HCT116 (cell line): ENCODE data around the gene CCDC197. TPM values are rescaled to one million over a fixed set of nuclear protein-coding genes. Genes with fewer than 3 reads are reported as not detected.

Experiments used
- ATAC-seq: fragments of 200-7000 bp; cut with Tn5 transposase; 2 replicates; pipeline ENCODE4 v1.9.1; 2020; ENCODE audit warnings: mild to moderate bottlenecking, moderate library complexity
- BruUV-seq: library from RNA; stranded (reverse); fragments of 400-500 nt; replicated peaks from 2 replicates; lab custom pipeline; 2021; lab: Mats Ljungman, UMichigan
- CTCF ChIA-PET: fragments of 300-600 bp; sonication (Branson Sonifier 250); formaldehyde crosslinking; loops from one replicate; lab custom pipeline; 2021; ENCODE audit warnings: antibody characterized with exemption; lab: Charles Lee
- POLR2A ChIA-PET: fragments of 300-600, 350-600 bp; sonication (Branson Sonifier 250); formaldehyde crosslinking; loops from one replicate; lab custom pipeline; 2021; ENCODE audit warnings: antibody characterized with exemption; lab: Charles Lee
- RAD21 ChIA-PET, 2 experiments: fragments of 300-600 bp; sonication (Branson Sonifier 250); formaldehyde crosslinking; loops; one replicate each; lab custom pipeline; 2023; ENCODE audit warnings: low total read pairs in 2 of 2; ENCODE audit not compliant: uncharacterized antibody in 2 of 2, unreplicated experiment in 2 of 2, low non-redundant PET in 1 of 2; lab: Charles Lee
- DNase-seq: peaks from one replicate; pipeline ENCODE4 v3.0.0-alpha.2; 2010; ENCODE audit warnings: low read depth, low spot score
- H2AFZ ChIP-seq: fragments of 200-600 bp; shearing (Covaris generic), sonication (generic); 2 replicates; pipeline ENCODE4 v1.6.1; 2017; ENCODE audit warnings: low read depth, mixed run types, mixed read lengths, antibody characterized with exemption, low read length; ENCODE audit not compliant: poor library complexity, severe bottlenecking
- H3K27ac ChIP-seq: 2 replicates; pipeline ENCODE4 v1.5.1; 2012; ENCODE audit warnings: low read depth, low read length
- H3K27me3 ChIP-seq: fragments of 200-600 bp; sonication (generic); 2 replicates; pipeline ENCODE4 v1.6.1; 2016; ENCODE audit warnings: mixed run types, low read length, mixed read lengths; ENCODE audit not compliant: insufficient read depth
- H3K36me3 ChIP-seq, 2 experiments: fragments of 200-500 bp in 1 of 2; fragments of 200-600 bp in 1 of 2; sonication (Bioruptor generic) in 1 of 2; sonication (generic) in 1 of 2; 2 replicates each; pipeline versions ENCODE4 v1.5.1 to v1.6.1; 2014 to 2016; ENCODE audit warnings: low read length in 2 of 2, inconsistent platforms in 1 of 2, mixed read lengths in 1 of 2, mixed run types in 1 of 2; ENCODE audit not compliant: insufficient read depth in 2 of 2, control insufficient read depth in 1 of 2
- H3K4me1 ChIP-seq, 2 experiments: fragments of 200-600 bp in 1 of 2; sonication (generic) in 1 of 2; 2 replicates each; pipeline versions ENCODE4 v1.5.1 to v1.6.1; 2012 to 2017; ENCODE audit warnings: low read length in 2 of 2, inconsistent platforms in 1 of 2, mild to moderate bottlenecking in 1 of 2, mixed read lengths in 1 of 2, mixed run types in 1 of 2, moderate library complexity in 1 of 2; ENCODE audit not compliant: insufficient read depth in 2 of 2, control insufficient read depth in 1 of 2
- H3K4me2 ChIP-seq: fragments of 200-600 bp; sonication (generic); 2 replicates; pipeline ENCODE4 v1.6.1; 2017; ENCODE audit warnings: mixed run types, low read length, mixed read lengths
- H3K4me3 ChIP-seq, 2 experiments: fragments of 200-600 bp in 1 of 2; sonication (generic) in 1 of 2; replicated peaks in 1 of 2; 2 replicates each; pipeline ENCODE4 v1.5.1; 2011 to 2016; ENCODE audit warnings: low read length in 2 of 2, control low read depth in 1 of 2, low read depth in 1 of 2, mild to moderate bottlenecking in 1 of 2, mixed read lengths in 1 of 2, mixed run types in 1 of 2
- H3K79me2 ChIP-seq: fragments of 200-600 bp; sonication (generic); 2 replicates; pipeline ENCODE4 v1.6.1; 2017; ENCODE audit warnings: mild to moderate bottlenecking, mixed run types, low read length, moderate library complexity, mixed read lengths; ENCODE audit not compliant: insufficient read depth
- H3K9ac ChIP-seq: fragments of 200-600 bp; sonication (generic); 2 replicates; pipeline ENCODE4 v1.6.1; 2016; ENCODE audit warnings: low read length, mixed read lengths
- H3K9me2 ChIP-seq: fragments of 200-600 bp; sonication (generic), shearing (Covaris generic); 2 replicates; pipeline ENCODE4 v1.6.1; 2017; ENCODE audit warnings: mixed run types, mild to moderate bottlenecking, moderate library complexity; ENCODE audit not compliant: insufficient read depth
- H3K9me3 ChIP-seq, 2 experiments: fragments of 200-500 bp in 1 of 2; fragments of 200-600 bp in 1 of 2; sonication (Bioruptor generic) in 1 of 2; sonication (generic) in 1 of 2; 2 replicates each; pipeline ENCODE4 v1.6.1; 2014 to 2017; ENCODE audit warnings: low read length in 2 of 2, mixed read lengths in 2 of 2, inconsistent platforms in 1 of 2, low read depth in 1 of 2, mild to moderate bottlenecking in 1 of 2, mixed run types in 1 of 2, moderate library complexity in 1 of 2; ENCODE audit not compliant: control insufficient read depth in 1 of 2, insufficient read depth in 1 of 2
- H4K20me1 ChIP-seq: fragments of 200-600 bp; sonication (generic), shearing (Covaris generic); 2 replicates; pipeline ENCODE4 v1.6.1; 2017; ENCODE audit warnings: mixed run types, mild to moderate bottlenecking, moderate library complexity; ENCODE audit not compliant: insufficient read depth
- CEBPB ChIP-seq: IDR thresholded peaks from 2 replicates; pipeline ENCODE4 v1.6.1; 2012; ENCODE audit warnings: low read depth
- EGR1 ChIP-seq: IDR thresholded peaks from 2 replicates; pipeline ENCODE4 v1.6.1; 2012; ENCODE audit warnings: low read depth
- FOSL1 ChIP-seq: IDR thresholded peaks from 2 replicates; pipeline ENCODE4 v1.6.1; 2012; ENCODE audit warnings: low read depth
- POLR2AphosphoS5 ChIP-seq: IDR thresholded peaks from 2 replicates; pipeline ENCODE4 v1.6.1; 2011; ENCODE audit warnings: mild to moderate bottlenecking, low read depth, low read length, moderate library complexity
- RAD21 ChIP-seq: IDR thresholded peaks from 2 replicates; pipeline ENCODE4 v1.6.1; 2012; ENCODE audit warnings: low read depth, mild to moderate bottlenecking
- SIN3A ChIP-seq: IDR thresholded peaks from 2 replicates; pipeline ENCODE4 v1.6.1; 2012; ENCODE audit warnings: low read depth
- SP1 ChIP-seq: IDR thresholded peaks from 2 replicates; pipeline ENCODE4 v1.6.1; 2012; ENCODE audit warnings: low read depth
- SRF ChIP-seq: IDR thresholded peaks from 2 replicates; pipeline ENCODE4 v1.6.1; 2012; ENCODE audit warnings: low read depth
- TCF7L2 ChIP-seq: IDR thresholded peaks from 2 replicates; pipeline ENCODE4 v1.7.0; 2011; ENCODE audit warnings: borderline replicate concordance, inconsistent platforms; ENCODE audit not compliant: insufficient read depth, insufficient read length; ENCODE audit errors: extremely low read depth
- YY1 ChIP-seq: IDR thresholded peaks from 2 replicates; pipeline ENCODE4 v1.6.1; 2011; ENCODE audit warnings: low read length, low read depth, moderate library complexity, mild to moderate bottlenecking; ENCODE audit not compliant: insufficient replicate concordance; ENCODE audit errors: extremely low read depth
- ZBTB33 ChIP-seq: IDR thresholded peaks from 2 replicates; pipeline ENCODE4 v1.6.1; 2011; ENCODE audit warnings: mild to moderate bottlenecking, low read length, moderate library complexity; ENCODE audit not compliant: insufficient replicate concordance; ENCODE audit errors: extremely low read depth
- ZNF274 ChIP-seq: fragments of 200-500 bp; sonication (Bioruptor generic); IDR thresholded peaks from 2 replicates; pipeline ENCODE4 v1.6.1; 2014; ENCODE audit warnings: mild to moderate bottlenecking, low read depth, low read length, inconsistent platforms
- intact Hi-C: fragments of 100-400 bp; cut with micrococcal nuclease; formaldehyde crosslinking; loops from 2 replicates; pipeline ENCODE4 v1.10.0; 2022
- total RNA-seq: library from RNA; stranded (reverse); gene quantifications from one replicate; pipeline ENCODE4 v1.2.1, GENCODE V29; 2021; ENCODE audit not compliant: unreplicated experiment
- TF ChIP-seq, protein P1 (sequence below): IDR thresholded peaks from 2 replicates; pipeline ENCODE4 v1.6.1; 2012; ENCODE audit warnings: low read depth

CCDC197 gene
- total RNA-seq, 1 experiment from 2014 or later: not detected

GRCh38 chr14:93959239-93960107 is 37.6 kb upstream of the CCDC197 start (continued):
- peak; percentile 67 for TF ChIP-seq YY1

DNA sequence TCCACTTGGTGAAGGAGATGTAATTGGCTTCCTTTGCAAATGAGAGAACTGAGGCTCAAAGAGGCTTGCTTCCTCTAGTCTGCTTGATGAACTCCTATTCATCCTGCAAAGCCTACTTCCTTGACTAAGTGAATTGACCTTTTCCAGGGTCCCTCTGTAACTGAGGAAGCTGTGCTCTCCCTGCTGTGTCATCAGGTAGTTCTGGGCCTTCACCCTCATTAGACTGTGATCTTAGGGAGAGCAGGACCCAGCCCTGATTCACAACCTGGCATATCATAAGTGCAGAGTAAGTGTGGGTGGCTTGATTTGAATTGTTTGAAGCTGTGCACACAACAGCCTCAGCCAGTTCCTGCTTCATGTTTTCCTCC is 37.0 kb upstream of the CCDC197 start:
- H3K4me2 ChIP-seq: peak overlapping the region; percentile 74
- no peaks in the 10 kb centered on the region for H3K9me2 ChIP-seq
- no peaks in the 10 kb centered on the region for H3K9me3 ChIP-seq
- ATAC-seq (peak; percentile 31), DNase-seq (no peak)
- RAD21 ChIA-PET: interaction anchor here (0.7 to 1.6 kb wide), 3 partner anchors 20 kb away, joined by 3 to 5 read pairs (median 4); no protein-coding TSS in a partner anchor
- H3K9ac ChIP-seq: peak overlapping the region; percentile 35
- H3K4me1 ChIP-seq: peaks cover 19 to 76% of the 10 kb centered on the region in 2 experiments
- BruUV-seq: TSS peak; percentile 66
- CTCF ChIA-PET: interaction anchor here (1.0 to 1.2 kb wide), 3 partner anchors 11 to 20 kb away, joined by 4 to 8 read pairs (median 8); no protein-coding TSS in a partner anchor
- H3K79me2 ChIP-seq: no peaks in the 10 kb centered on the region
- no peaks in the 10 kb centered on the region for H4K20me1 ChIP-seq
- POLR2A ChIA-PET: interaction anchor here (0.8 kb wide), 1 partner anchor 8 kb away, joined by 3 read pairs; no protein-coding TSS in a partner anchor
- intact Hi-C loops: no loop called here
- H3K36me3 ChIP-seq: no peaks in the 10 kb centered on the region
- H2AFZ ChIP-seq: peak overlapping the region; percentile 50
- TF ChIP-seq SP1 (no peak), SRF (no peak), ZNF274 (no peak), RAD21 (no peak), POLR2AphosphoS5 (no peak), ZBTB33 (no peak), TCF7L2 (no peak), CEBPB (no peak), EGR1 (no peak), SIN3A (no peak), FOSL1 (no peak)
- TF ChIP-seq, protein P1, sequence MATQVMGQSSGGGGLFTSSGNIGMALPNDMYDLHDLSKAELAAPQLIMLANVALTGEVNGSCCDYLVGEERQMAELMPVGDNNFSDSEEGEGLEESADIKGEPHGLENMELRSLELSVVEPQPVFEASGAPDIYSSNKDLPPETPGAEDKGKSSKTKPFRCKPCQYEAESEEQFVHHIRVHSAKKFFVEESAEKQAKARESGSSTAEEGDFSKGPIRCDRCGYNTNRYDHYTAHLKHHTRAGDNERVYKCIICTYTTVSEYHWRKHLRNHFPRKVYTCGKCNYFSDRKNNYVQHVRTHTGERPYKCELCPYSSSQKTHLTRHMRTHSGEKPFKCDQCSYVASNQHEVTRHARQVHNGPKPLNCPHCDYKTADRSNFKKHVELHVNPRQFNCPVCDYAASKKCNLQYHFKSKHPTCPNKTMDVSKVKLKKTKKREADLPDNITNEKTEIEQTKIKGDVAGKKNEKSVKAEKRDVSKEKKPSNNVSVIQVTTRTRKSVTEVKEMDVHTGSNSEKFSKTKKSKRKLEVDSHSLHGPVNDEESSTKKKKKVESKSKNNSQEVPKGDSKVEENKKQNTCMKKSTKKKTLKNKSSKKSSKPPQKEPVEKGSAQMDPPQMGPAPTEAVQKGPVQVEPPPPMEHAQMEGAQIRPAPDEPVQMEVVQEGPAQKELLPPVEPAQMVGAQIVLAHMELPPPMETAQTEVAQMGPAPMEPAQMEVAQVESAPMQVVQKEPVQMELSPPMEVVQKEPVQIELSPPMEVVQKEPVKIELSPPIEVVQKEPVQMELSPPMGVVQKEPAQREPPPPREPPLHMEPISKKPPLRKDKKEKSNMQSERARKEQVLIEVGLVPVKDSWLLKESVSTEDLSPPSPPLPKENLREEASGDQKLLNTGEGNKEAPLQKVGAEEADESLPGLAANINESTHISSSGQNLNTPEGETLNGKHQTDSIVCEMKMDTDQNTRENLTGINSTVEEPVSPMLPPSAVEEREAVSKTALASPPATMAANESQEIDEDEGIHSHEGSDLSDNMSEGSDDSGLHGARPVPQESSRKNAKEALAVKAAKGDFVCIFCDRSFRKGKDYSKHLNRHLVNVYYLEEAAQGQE: no peak
- H3K4me3 ChIP-seq: peak overlapping the region; percentile 7 to 42; a peak in 2 of 4 replicates
- no peaks in the 10 kb centered on the region for H3K27me3 ChIP-seq
- H3K27ac ChIP-seq: peak overlapping the region; percentile 54
